Stomach (tissue), 4 donors: ENCODE data around the gene SFTPA2.

Source experiments
- POLR2A ChIP-seq, 4 donors: fragments of 450-650 bp; IDR thresholded peaks; one replicate each; pipeline ENCODE4 v1.6.1; 2016; ENCODE audit warnings: antibody characterized with exemption in 4 of 4, control low read depth in 2 of 4, mild to moderate bottlenecking in 1 of 4, moderate library complexity in 1 of 4
- POLR2AphosphoS5 ChIP-seq, 3 donors: sonication (generic); formaldehyde crosslinking; IDR thresholded peaks; one replicate each; pipeline ENCODE4 v1.6.1; 2016; ENCODE audit warnings: antibody characterized with exemption in 3 of 3
- TF ChIP-seq, protein P1 (sequence below), 7 experiments: fragments of 450-650 bp in 4 of 7; fragments of 200-600 bp in 3 of 7; sonication (generic) in 3 of 7; IDR thresholded peaks; one replicate each; pipeline ENCODE4 v1.5.1; 2016 to 2019; ENCODE audit warnings: antibody characterized with exemption in 7 of 7, control low read depth in 2 of 7, mild to moderate bottlenecking in 1 of 7

DNA sequence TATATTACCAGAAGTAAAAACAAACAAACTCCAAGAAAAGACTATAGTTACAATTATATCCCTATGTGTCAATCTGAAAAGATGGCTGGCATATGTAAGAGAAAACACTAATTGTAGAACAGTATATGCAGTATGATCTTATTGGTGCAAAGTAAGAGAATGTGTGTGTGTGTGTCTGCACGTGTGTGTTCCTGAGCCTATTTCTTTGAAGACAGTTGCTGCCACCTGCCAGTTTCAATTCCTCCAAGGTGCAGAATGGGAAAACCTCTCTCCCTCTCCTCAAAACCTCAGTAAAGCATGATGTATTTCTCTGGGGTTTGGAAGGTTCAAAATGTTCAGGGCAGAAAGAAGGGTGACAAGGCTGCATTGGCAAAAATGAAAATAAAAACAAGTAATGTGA, 41.7 kb upstream of the SFTPA2 start:
- TF ChIP-seq, protein P1, sequence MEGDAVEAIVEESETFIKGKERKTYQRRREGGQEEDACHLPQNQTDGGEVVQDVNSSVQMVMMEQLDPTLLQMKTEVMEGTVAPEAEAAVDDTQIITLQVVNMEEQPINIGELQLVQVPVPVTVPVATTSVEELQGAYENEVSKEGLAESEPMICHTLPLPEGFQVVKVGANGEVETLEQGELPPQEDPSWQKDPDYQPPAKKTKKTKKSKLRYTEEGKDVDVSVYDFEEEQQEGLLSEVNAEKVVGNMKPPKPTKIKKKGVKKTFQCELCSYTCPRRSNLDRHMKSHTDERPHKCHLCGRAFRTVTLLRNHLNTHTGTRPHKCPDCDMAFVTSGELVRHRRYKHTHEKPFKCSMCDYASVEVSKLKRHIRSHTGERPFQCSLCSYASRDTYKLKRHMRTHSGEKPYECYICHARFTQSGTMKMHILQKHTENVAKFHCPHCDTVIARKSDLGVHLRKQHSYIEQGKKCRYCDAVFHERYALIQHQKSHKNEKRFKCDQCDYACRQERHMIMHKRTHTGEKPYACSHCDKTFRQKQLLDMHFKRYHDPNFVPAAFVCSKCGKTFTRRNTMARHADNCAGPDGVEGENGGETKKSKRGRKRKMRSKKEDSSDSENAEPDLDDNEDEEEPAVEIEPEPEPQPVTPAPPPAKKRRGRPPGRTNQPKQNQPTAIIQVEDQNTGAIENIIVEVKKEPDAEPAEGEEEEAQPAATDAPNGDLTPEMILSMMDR (IDR thresholded peaks at IDR 0.05), result no peak
- TF ChIP-seq POLR2AphosphoS5 (IDR thresholded peaks at IDR 0.05), result no peak
- no peak for TF ChIP-seq POLR2A (IDR thresholded peaks at IDR 0.05)
